ENCODE data around the gene MAN1C1.
"Not testable (repeated sequence)": the region's sequence is repeated elsewhere in the genome, so short reads cannot be mapped to it uniquely, and the experiment has no call there.

The MAN1C1 gene

GRCh38 chr1:25583519-25584370 lies 32.8 kb upstream of the MAN1C1 start:
- DNase-seq: no peak

GRCh38 chr1:25586181-25586588 lies 30.4 kb upstream of the MAN1C1 start:
- DNase-seq: no peak

GRCh38 chr1:25587290-25587689 lies 29.3 kb upstream of the MAN1C1 start:
- DNase-seq: no peak

DNA sequence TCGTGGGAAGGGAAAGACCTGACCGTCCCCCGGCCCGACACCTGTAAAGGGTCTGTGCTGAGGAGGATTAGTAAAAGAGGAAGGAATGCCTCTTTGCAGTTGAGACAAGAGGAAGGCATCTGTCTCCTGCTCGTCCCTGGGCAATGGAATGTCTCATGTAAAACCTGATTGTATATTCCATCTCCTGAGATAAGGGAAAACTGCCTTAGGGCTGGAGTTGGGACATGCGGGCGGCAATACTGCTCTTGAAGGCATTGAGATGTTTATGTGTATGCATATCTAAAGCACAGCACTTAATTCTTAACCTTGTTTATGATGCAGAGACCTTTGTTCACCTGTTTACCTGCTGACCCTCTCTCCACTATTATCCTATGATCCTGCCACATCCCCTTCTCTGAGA lies 28.4 kb upstream of the MAN1C1 start:
- DNase-seq: not testable (repeated sequence)

DNA sequence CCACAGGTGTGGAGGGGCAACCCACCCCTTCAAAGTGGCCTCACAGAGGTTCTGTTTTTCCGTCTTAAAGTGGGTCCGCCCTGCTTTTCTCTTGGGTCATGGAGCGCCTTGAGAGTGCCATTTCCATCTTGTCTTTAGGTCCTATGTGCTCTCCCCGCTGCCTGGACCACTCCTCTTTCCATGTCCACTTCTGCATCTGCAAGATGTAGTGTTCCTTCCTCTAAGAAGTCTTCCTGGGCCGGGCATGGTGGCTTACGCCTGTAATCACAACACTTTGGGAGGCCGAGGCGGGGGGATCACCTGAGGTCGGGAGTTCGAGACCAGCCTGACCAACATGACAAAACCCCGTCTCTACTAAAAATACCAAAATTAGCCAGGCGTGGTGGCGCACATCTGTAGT lies 27.8 kb upstream of the MAN1C1 start:
- not testable (repeated sequence) for DNase-seq

DNA sequence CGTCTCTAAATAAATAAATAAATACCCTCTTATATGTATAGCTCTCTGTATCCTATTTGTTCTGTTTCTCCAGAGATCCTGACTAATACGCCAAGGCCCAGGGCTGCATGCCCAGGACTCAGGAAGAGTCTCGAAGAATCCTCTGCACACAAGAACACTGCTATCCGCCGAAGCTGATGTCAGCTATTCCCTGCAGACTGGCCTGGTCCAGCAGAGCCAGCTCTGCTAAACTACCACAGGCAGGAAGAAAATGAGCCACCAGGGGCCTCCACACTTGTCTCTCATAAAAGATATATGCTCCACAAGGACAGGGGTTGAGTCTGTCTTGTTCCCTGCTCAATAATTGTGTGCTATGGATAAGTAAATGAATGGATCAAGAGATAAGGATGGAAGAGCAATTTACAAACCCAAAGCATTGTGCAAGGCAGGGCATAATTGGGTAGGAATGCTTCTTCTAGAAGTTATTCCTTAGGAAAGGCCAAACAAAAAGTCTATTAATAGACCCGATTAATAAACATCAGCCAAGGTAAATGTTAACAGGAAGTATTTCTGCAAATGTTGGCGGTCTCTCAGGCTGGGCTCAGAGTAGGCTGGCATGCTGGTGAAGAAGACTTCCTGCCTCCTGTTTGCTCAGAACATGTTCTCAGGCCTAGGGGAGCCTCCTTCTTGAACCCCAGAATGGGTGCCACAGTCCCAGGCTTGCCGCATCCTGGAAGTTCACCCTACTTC lies 26.3 kb upstream of the MAN1C1 start:
- DNase-seq: no peak

GRCh38 chr1:25593861-25594260 lies 22.7 kb upstream of the MAN1C1 start:
- no peak for DNase-seq

- DNase-seq: no peak
Measured at GRCh38 chr1:25594971-25595370, 21.6 kb upstream of the MAN1C1 start.

GRCh38 chr1:25596641-25597040 lies 19.9 kb upstream of the MAN1C1 start:
- not testable (repeated sequence) for DNase-seq

DNA sequence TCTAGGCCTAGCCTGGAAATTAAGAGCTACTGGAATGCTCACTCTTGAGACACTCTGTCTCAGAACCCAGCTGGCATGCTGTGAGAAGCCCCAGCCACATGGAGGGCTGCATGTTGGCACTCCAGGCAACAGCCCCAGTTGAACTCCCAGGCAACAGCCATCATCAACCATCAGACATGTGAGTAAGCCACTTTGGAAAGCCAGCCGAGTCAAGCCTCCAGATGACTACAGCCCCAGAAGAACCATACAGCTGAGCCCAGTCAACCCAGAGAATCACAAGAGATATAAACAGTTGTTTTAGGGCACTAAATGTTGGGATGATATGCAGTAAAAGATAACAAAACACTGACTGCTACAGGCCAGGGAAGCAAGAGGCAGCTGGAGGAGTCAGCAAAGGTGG lies 17.7 kb upstream of the MAN1C1 start:
- DNase-seq: no peak

DNA sequence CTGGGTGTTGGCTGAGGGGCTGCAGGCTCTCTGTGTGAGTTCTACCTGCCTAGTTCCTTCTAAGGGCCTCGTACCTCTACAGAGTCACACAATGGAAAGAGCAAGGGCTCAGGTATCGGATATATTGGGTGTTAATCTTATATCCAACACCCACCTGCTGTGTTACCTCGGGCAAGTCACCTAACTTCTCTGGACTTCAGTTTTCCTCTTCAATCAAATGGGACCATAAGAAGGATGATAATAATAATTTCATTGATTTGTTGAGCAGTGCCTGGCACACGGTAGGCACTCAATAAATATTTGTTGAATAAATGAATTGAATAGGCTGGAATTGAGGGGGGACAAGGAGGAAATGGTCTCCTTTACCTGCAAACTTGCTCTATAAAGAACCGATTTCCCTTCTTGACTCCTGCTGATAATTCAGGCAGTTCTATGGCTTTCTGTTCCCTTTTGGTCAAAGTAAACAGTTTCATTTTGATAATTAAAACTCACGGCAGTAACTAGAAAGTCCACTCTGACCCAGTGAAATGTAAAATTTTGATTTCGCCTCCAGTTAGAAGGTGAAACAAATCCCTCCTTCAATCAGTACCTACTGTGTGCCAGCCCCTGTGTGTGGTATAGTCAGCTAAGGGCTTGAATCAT lies 16.5 kb upstream of the MAN1C1 start:
- no peak for DNase-seq

- DNase-seq: not testable (repeated sequence)
Measured at GRCh38 chr1:25600971-25601699, 15.5 kb upstream of the MAN1C1 start.

GRCh38 chr1:25603779-25604538 lies 12.6 kb upstream of the MAN1C1 start:
- not testable (repeated sequence) for DNase-seq

GRCh38 chr1:25607123-25607522 lies 9.5 kb upstream of the MAN1C1 start:
- no peak for DNase-seq

- DNase-seq: peak; percentile 39
Measured at GRCh38 chr1:25608488-25609178, 8.0 kb upstream of the MAN1C1 start.

DNA sequence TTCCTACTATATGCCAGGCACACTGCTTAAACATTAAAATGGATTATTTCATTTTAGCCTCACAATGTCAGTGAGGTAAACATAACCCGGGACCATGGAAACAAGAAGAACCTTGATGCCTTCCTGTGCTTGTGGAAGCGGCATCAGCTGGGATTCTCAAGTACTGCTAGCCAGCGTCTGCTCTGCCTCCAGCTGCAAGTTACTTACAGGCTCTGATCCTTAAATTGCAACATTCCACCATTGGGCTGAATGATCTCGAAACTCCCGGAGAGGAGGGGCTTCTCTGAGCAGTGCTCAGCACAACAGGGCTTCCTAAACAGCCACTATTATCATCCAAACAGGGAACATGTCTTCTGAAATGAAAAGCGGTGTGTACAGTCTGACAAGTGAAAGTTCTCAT lies 6.7 kb upstream of the MAN1C1 start:
- no peak for DNase-seq

DNA sequence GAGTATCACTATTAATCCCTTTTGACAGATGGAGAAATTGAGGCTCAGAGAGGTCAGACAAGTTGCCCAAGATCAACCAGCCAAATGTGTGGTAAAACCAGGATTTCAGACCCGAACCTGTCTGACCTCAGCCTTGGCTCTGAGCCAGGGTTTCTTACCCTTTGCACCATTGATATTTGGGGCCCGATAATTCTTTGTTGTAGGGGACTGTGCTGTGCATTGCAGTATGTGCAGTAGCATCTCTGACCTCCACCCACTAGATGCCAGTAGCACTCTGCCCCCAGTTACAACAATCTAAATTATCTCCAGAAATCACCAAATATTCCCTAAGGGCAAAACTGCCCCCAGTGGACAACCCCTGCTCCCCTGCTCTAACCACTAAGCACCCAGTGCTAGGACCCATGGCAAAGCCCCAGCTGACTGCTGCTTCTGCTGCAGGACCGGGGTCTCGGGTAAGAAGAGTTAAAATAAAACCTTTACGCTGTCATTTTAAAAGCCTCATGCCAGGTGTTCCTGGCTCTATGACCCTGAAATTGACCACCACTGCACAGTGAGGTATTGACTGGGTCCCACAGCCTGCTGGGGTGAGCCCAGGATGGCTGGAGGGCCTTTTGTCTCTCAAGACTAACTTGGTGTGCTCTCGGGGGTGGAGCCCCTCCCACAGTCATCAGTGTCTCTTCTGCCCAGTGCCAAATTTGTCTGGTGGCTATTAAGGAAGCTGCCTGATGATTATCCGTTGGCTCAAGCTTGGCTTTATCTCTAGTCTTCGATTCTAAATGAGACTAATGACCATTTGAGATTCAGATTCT lies 5.6 kb upstream of the MAN1C1 start:
- no peak for DNase-seq

- DNase-seq: no peak
Measured at GRCh38 chr1:25611843-25612242, 4.7 kb upstream of the MAN1C1 start.

DNA sequence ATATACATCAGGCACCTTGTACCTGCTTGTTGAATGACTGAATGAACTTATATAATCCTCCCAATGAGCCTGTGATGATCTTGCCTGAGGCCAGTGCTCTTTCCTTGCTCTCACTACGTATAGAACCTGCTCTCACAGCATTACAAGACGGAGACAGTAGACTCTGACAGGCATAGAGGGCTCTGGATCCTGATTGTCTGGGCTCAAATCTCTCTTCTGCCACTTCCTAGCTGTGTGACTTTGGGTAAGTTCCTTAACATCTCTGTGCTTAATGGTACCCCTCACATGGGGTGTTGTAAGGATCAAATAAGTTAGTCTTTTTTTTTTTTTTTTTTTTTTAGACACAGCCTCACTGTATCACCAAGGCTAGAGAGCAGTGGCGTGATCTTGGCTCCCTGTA lies 4.2 kb upstream of the MAN1C1 start:
- no peak for DNase-seq

- no peak for DNase-seq
Measured at GRCh38 chr1:25613091-25613490, 3.5 kb upstream of the MAN1C1 start.

All from NCI-H1436 treated with DMSO at 0.1 percent for 48 hours (cell line).